Activated CD4-positive, CD25-positive, alpha-beta regulatory T cell treated with anti-CD3 and anti-CD28 coated beads, Interleukin-2, amount 50 U/mL, for 24 hours (primary cell): ENCODE results near the gene CXCR2.
A peak's percentile ranks its signal among the peaks of the same experiment; 100 is the strongest.
"Not testable (repeated sequence)": the region's sequence is repeated elsewhere in the genome, so short reads cannot be mapped to it uniquely, and the experiment has no call there.

ENCODE experiments used
- ATAC-seq, 2 donors: fragments of 150-1000 bp; cut with Tn5 transposase; one replicate each; pipeline ENCODE4 v1.10.0; 2021; ENCODE audit warnings: mild to moderate bottlenecking in 1 of 2, moderate library complexity in 1 of 2

Gene CXCR2

GRCh38 chr2:218130377-218130776 lies 4.5 kb downstream of the CXCR2 start:
- no peak for ATAC-seq

- no peak for ATAC-seq
These were observed 5.0 kb downstream of the CXCR2 start for GRCh38 chr2:218130822-218131221.

GRCh38 chr2:218137514-218137913 lies 11.7 kb downstream of the CXCR2 start:
- no peak for ATAC-seq

- no peak for ATAC-seq
These were observed 12.2 kb downstream of the CXCR2 start for GRCh38 chr2:218138047-218138446.

- ATAC-seq = no peak
These were observed 19.3 kb downstream of the CXCR2 start for GRCh38 chr2:218145124-218145523.

- ATAC-seq = no peak
These were observed 20.2 kb downstream of the CXCR2 start for GRCh38 chr2:218146056-218146455.

- ATAC-seq = no peak
These were observed 23.3 kb downstream of the CXCR2 start for GRCh38 chr2:218149098-218149497.

- ATAC-seq = no peak
These were observed 24.1 kb downstream of the CXCR2 start for GRCh38 chr2:218149848-218150440.

- ATAC-seq = no peak
These were observed 26.3 kb downstream of the CXCR2 start for GRCh38 chr2:218152172-218152571.

- ATAC-seq = no peak
These were observed 26.9 kb downstream of the CXCR2 start for GRCh38 chr2:218152777-218153176.

- ATAC-seq = no peak
These were observed 30.2 kb downstream of the CXCR2 start for GRCh38 chr2:218155953-218156479.

- no peak for ATAC-seq
These were observed 35.8 kb downstream of the CXCR2 start for GRCh38 chr2:218161644-218162043.

- ATAC-seq = no peak
These were observed 37.0 kb downstream of the CXCR2 start for GRCh38 chr2:218162814-218163213.

- ATAC-seq = peak; percentile 89
These were observed 41.0 kb downstream of the CXCR2 start, which contains the start of gene CXCR1 for GRCh38 chr2:218166791-218167190. Gene CXCR1, minus strand, starts transcription at chr2:218166962. Its CDS starts 1,751 bp downstream, at chr2:218165211.

- ATAC-seq = no peak
These were observed 42.2 kb downstream of the CXCR2 start for GRCh38 chr2:218168016-218168415.

GRCh38 chr2:218168635-218169462 lies 43.0 kb downstream of the CXCR2 start:
- ATAC-seq = peak; percentile 49 to 63

- no peak for ATAC-seq
These were observed 44.1 kb downstream of the CXCR2 start for GRCh38 chr2:218169757-218170546.

- not testable (repeated sequence) for ATAC-seq
These were observed 45.9 kb downstream of the CXCR2 start for GRCh38 chr2:218171744-218172143.

- no peak for ATAC-seq
These were observed 47.0 kb downstream of the CXCR2 start for GRCh38 chr2:218172845-218173244.

GRCh38 chr2:218179782-218180181 lies 54.0 kb downstream of the CXCR2 start:
- ATAC-seq = no peak

GRCh38 chr2:218180467-218181114 lies 54.8 kb downstream of the CXCR2 start:
- no peak for ATAC-seq

- ATAC-seq = no peak
These were observed 58.5 kb downstream of the CXCR2 start for GRCh38 chr2:218184331-218184730.

GRCh38 chr2:218186355-218186766 lies 60.5 kb downstream of the CXCR2 start:
- peak; percentile 84 to 85 for ATAC-seq
